Umbilical cord (tissue), 2 donors: ENCODE data around the gene CDON. TPM values are rescaled to one million over a fixed set of nuclear protein-coding genes. Genes with fewer than 3 reads are reported as not detected.
"Not testable (repeated sequence)": the region's sequence is repeated elsewhere in the genome, so short reads cannot be mapped to it uniquely, and the experiment has no call there.

Experiments used
- DNase-seq: peaks from one replicate; pipeline ENCODE4 v3.0.0-alpha.2; 2015; ENCODE audit warnings: low spot score
- total RNA-seq: library from RNA; depleted of rRNA; stranded (reverse); fragments of >200 nt; gene quantifications from one replicate; pipeline ENCODE4 v1.2.3, GENCODE V29; 2014; ENCODE audit warnings: low replicate concordance; ENCODE audit not compliant: insufficient read depth

Gene CDON
- total RNA-seq, 1 donor from 2014 or later: 50.3 TPM

GRCh38 chr11:125925804-125926203 is 136.9 kb downstream of the CDON start:
- no peak for DNase-seq

DNA sequence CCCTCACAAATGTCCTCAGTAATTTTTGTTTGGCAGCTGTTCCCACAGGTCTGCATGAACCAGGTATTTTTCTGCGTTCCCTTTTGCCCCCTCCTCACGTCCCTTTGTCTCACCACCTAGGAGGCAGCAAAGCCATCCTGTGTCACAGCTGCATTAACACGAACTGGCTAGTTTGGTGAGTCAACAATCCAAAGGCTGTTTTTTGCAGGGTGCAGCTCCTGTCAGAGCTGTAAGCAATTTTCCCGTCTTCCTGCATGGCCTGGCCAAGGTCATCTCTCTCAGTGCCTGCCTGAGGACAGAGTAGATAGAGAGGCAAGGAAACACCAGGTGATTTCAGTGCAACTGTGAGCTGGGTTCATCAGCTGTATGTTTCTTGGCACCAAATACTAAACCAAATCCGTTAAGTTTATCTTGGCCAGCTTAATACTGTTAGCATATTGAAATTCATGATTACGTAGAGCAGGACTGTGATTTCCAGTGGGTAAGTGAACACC is 137.4 kb downstream of the CDON start:
- peak; percentile 18 for DNase-seq

- no peak for DNase-seq
These were observed 138.2 kb downstream of the CDON start for GRCh38 chr11:125924384-125925007.

DNA sequence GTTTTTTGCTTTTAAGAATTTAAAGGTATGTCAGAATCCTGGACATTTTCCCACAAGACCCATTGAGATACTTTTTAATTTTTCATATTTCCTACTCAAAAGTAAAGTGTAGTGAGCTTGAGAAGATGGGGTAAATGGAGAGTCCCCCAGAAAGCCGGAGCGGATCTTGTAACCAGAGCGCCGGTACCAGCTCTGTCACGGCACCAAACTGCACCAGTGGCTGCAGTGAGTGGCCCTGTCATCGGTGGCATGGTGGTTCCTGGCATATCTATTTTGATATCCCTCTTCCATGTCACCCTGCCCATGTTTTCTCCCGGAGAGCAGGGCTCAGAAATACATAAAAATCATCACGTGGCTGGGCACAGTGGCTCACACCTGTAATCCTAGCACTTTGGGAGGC is 139.0 kb downstream of the CDON start:
- no peak for DNase-seq

DNA sequence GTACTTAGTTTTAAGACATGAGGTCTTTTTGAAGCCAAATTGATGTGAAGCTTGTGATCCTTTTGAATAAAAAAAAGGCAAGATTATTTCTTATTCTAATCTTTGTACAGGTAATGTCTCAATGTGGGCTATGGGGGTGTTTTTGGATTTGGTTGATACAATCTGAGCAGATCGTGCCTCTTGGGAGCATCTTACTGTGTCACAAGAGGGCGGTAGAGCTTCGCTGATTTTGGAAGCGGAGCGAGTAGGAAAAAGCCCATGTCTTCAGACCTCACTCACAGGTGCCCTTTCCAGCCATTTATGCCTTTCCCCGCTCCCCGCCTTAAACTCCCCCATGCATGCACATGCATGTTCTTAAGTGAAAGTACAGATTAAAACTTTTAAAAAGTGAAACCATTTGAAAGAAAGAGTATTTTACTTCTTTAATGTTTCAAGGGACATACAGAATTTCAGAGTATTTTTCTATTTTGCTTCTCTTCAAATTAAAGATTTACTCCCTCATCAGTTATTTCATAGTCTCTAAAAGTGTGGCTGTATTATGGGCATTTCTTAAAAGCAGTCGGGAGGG is 139.6 kb downstream of the CDON start:
- peak; percentile 85 for DNase-seq

DNA sequence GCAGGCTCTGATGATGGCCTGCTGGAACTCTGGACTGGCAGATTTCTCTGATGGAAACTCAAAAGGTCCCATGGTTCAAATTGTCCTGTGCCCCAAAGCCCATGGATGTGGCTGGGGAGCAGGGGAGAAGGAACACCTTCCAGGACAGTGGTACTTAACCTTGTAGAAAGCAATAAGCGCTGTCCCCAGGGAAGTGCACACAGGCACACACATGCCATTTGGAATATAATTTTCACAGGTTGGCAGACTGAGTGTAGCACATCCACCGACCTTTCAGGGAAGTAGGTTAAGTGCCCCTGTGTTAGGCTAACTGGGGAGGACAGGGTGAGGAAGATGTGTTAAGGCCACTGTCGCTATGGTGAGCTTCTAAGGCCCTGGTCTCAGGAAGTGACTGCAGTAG is 140.5 kb downstream of the CDON start:
- no peak for DNase-seq

GRCh38 chr11:125921042-125921441 is 141.6 kb downstream of the CDON start:
- no peak for DNase-seq

- no peak for DNase-seq
These were observed 144.4 kb downstream of the CDON start for GRCh38 chr11:125918140-125918840.

DNA sequence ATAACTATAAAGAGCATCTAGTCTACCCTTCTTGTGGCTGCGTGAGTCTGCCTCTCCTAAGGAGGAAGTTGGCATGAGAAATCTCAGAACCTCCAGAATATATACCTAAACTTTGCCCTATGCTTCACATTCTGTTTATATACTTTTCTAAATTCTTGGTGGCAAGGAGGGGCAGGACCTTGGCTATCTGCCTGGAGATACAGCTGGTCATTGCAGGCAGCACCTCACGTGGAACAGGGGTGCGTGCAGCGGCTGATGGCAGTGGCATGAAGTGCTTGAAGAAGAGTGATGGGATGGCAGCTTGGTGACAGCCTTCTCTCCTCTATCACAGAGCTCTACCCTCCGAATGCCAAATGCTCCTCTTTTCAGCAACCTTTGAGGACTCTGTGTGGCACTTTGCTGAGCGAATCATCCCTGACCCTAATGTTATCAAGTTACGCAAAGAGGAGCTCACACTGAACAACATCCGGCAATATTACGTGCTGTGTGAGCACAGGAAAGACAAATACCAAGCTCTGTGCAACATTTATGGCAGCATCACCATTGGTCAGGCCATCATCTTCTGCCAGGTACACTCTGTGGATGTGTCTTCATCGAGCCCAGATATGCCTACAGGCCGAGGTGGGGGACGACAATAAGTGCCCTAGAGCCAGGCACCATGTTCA is 145.9 kb downstream of the CDON start:
- no peak for DNase-seq

- DNase-seq: not testable (repeated sequence)
These were observed 148.1 kb downstream of the CDON start for GRCh38 chr11:125914601-125915000.

DNA sequence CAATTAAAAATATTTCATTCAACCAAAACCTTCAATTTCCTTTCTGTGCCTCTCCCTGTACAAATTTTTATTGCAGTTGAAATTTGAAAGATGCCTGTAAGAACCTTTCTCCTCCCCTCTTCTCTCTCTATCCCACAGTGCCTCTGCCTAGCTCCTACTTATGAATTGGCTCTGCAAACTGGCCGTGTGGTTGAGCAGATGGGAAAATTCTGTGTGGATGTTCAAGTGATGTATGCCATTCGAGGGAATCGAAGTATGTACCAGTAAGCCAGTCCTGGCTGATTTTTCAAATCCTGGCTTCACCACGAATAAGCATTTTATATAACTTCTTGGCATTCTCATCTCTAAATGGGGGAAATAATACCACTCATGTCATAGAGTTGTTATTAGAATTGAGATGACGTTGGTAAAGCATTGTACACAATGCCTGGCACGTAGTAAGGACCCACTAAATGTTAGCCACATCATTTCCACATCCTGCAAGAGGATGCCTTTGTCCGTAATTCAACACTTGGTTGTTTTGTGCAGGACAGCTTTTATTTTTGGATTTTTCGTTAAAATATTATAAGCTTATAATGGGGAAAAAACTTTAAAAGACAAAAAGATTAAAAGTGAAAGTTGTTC is 152.3 kb downstream of the CDON start:
- DNase-seq: no peak

Other genes with a start within 250 kb of the CDON start
- 5.3 TPM for gene PATE4, start 229.6 kb downstream of the CDON start, total RNA-seq
- gene HYLS1, start 175.2 kb downstream of the CDON start, total RNA-seq: 12.8 TPM
- 22.6 TPM for gene PUS3, start 159.7 kb downstream of the CDON start, total RNA-seq
- gene DDX25, start 158.4 kb downstream of the CDON start, total RNA-seq: 2.2 TPM
- gene VSIG10L2, start 116.8 kb downstream of the CDON start, total RNA-seq: 0.24 TPM
- 26.7 TPM for gene RPUSD4, start 148.8 kb upstream of the CDON start, total RNA-seq
- 42.9 TPM for gene FAM118B, start 148.9 kb upstream of the CDON start, total RNA-seq
- 32.0 TPM for gene SRPRA, start 206.0 kb upstream of the CDON start, total RNA-seq
- 7.7 TPM for gene FOXRED1, start 206.3 kb upstream of the CDON start, total RNA-seq
- gene TIRAP, start 220.2 kb upstream of the CDON start, total RNA-seq: 6.3 TPM
- gene DCPS, start 241.2 kb upstream of the CDON start, total RNA-seq: 7.7 TPM